GM19452 (cell line): ENCODE results near the gene LSS.
"Not testable (repeated sequence)": the region's sequence is repeated elsewhere in the genome, so short reads cannot be mapped to it uniquely, and the experiment has no call there.

ENCODE experiments used
- ATAC-seq: cut with Tn5 transposase; IDR thresholded peaks from one replicate; pipeline ENCODE4 v1.9.1; 2021; ENCODE audit not compliant: unreplicated experiment

Gene LSS

DNA sequence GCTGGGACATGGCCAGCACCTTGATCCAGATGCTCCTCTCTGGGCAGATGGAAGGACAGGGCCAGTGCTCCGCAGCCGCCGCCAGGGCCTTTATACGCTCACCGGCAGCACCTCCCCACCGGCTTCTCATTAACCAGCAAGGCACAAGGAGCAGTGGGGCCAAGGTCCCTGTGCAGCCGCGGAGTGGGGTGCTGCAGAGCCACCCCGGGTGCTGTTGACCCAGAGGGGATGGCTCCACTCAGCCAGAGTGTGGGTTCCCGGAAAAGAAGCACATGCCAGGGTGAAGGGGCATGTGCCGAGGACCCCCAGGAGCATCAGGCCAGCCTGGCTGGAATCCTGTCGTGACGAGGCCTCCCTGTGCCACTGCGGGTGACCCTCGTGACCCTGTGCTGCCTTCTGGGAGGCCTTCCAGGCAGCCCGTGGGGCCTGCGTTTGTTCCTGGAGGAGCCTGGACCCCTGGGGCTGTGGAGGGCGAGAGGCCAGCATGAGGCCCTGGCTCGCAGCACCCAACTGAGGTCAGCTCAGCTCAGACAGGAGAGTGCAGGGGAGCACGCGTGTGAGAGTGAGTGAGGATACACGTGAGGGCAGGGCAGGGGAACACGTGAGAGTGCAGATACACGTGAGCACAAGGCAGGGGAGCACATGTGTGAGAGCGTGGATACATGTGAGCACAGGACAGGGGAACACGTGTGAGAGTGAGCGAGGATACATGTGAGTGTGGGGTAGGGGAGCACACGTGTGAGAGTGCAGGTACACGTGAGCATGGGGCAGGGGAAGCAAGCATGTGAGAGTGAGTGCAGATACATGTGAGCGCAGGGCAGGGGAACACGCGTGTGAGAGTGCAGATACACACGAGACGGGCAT lies 72.8 kb downstream of the LSS start, which contains the start of gene FTCD:
TSS of gene FTCD (minus strand) at position 66 of the 864 bp plus-strand sequence. CDS start at position 10, 56 bp downstream.
- no peak for ATAC-seq

DNA sequence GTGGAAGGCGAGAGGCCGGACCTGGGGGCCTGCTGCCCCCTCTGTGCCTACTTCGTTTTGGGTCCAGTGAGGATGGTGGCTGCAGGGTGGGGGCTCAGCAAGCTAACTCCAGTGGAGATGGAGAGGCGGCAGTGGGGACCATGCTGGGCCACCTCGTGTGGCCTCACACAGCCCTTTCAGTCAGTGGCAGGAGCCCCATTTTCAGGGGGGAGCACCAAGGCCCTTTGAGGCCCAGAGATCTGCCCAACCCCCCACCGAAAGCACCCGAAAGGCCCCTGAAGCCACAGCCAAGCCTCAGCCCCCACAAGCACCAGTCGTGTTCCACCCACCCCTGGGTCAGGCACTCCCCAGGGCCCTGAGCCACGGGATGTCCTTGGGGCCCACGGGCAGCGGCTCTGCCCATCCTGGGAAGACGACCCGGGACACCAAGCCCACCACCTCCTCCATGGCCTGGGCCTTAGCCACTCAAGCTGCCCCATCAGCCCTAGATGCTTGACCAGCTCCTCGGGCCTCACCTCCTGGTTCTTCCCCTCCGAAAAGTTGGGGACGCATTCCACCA lies 73.5 kb downstream of the LSS start:
- no peak for ATAC-seq

DNA sequence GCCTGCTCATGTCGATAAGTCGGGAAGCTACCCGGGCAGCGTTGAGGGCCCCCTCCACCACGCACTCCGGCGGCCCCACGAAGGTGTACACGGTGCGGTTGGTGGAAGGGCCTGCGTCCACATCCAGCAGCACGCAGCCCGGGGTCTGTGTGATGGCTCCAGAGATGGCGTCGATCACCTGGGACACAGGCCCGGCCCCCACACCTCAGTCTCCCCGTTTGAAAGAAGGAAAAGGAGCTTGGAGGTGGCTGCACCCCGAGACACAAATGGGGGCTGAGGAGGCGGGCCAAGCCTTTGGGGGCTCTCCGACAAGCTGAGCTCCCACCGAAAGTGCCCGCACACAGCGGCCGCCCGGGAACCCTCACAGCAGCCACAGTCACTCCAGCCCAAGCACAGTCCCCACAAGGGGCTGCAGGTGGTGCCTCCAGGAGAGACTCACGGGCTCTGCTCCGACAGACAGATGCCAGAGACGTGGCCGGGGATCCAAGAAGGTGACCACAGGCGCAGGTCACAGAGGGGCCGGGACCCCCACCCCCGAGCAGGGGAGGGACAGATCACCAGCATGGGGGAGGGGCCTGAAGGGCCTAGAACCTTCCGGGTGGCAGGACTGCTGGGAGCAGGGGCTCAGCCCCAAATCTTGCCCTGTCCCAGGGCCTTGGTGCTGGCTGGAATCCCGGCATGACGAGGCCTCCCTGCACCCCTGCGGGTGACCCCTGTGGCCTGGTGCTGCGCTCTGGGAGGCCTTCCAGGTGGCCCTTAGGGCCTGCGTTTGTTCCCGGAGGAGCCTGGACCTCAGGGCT lies 74.2 kb downstream of the LSS start:
- no peak for ATAC-seq

DNA sequence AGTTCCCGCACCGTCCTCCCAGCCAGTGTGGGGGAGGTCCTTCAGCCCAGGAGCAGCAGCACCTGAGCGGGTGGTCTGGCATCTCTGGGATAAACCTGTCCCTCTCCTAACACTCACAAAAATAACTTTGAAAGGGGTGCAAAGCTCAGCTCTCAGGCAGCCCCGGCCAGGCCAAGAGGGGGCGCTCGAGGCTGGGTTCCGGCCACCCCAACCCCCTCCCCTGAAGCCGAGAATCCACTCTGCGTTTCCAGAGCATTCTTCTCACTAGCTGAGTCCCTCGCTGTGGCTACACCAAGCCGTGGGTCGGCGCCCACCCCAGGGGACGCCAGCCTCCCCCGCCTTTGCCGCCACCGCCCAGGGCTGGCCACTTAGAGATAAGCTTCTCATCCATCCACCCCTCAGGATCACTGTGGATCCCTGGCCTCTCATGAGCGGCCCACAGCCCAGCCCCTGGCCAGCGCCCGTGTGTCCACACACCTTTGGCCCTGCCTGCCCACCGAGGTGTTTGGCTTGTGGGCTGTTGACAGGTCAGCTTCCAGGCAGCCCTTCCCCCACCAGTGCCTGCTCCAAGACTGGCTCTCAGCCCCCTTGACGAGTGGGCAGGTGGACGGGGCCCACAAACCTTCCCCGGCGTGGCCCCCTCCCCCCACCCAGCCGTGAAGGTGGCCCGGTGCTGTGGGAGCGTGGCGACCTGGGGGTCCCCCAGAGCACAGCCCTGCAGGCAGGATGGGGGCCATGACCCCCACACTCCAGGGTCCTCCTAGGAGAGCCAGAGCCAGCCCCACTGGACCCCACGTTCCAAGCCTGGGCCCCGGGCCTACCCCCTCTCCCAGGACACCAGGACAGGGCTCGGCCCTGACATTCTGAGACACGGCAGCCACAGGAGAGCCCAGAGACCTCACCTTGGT lies 75.1 kb downstream of the LSS start:
- ATAC-seq: no peak

DNA sequence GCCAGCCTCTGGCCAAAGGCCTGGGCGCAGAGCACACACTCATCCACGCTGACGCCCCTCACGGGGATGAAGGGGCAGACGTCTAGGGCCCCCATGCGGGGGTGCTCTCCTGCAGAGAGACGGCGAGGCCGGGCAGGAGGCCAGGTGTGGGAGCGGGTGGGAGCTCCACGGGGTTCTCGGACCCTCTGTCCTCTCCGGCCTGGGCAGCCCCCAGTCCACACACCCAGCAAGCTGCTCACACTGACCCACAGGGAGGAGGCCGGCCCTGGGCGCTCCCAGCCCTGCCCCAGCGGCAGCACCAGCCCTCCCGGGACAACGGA lies 75.7 kb downstream of the LSS start:
- no peak for ATAC-seq

DNA sequence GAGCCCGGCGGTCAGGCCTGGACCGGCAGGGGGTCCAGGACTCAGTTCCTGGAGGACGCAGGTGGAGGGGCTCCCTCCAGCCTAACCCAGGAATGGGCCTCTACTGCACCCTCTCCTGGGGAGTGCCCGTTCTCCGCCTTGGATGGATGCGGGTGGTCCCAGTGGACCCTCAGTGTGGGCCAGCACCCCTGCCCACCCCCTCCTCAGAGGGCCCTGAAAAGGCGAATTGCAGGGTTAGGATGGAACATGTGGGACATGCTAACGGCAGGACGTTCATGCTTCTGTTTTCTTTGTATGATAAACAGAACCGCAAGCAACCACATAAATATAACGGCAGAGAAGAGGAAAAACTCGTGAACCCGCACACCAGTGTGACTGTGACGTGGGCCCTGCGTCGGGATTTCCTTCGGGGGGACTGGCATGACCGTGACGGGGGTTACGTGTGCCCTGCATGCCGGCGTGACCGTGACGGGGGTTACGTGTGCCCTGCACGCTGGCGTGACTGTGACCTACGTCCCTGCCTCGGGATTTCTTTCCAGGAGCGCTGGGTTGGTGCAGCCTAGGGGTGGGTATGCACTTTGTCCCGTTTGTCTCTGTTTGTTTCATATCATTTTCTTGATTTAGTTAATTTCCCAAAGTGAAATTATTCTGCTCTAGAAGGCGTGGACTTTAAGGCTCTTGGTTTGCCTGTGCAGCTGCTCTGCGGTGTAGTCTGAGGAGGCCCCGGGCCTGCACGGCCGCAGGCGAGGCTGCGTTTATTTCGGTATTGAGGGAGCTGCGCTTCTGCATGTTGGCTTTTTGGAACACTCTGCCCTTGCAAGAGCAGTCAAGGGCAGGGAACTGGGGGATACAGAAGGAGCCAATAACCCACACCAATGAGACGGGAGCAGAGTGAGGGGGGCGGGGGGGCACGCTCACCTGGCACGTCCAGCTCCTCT lies 76.3 kb downstream of the LSS start:
- ATAC-seq: no peak

DNA sequence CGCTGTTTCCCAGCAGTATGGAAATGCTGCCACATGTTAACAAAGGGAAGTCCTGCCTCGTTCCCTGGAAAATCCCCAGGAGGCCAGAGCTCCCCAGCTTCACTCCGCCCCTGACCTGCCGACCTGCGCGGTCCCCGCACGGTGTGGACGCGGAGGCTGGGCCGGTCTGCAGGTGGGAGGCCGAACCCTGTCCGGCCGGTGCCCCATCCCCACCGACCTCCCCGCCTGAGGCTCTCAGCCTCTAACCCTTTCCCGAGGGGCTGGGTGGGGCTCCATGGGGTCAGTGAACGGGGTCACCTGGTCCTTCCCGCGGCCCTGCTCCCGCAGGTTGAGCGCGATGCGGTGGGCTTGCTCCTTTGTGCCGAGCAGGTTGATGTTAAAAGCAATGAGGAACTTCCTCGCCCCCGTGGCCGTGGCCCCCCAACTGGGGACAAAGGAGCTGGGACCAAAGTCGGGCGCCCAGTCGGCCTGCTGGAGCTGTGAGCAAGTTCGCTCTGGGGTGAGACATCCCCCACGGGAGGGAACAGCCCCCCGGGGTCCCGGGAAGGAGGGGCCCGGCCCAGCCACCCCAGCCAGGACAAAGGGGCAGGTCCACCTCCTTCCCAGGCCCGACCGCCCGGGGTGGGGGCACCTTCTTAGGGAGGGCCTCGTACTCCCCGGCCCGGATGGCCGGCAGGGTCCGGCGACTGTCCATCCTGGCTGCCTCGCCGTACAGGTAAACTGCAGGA lies 77.1 kb downstream of the LSS start:
- no peak for ATAC-seq

DNA sequence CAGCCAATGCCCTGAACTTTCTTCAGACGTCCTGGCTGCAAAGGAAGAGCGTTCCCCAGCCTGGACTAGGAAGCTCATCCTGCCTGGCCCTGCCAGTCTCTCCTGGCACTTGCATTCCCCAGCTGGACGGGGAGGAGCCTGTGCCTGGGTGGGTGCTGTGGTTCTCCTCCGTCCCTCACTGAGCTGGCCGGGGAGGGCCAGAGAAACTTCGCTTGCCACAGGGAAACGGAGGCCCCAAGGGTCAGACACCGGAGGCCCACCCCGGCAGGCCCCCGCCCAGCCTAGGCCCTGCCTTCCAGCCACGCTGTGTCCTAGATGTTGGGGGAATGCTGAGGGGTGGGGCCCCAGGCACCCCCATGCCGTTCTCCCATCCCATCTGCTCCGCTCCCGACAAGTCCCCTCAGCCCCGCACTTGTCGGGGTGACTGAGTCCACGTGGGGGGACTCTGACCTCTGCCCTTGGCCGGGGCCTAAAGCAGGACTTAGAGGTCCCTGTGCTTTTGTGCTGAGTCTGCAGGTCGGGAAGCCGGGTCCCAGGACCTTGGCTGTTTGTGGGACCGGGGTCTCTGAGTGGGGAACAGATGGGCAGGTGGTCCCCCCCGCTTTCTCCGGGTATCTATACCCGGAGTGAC lies 78.0 kb downstream of the LSS start:
- ATAC-seq: no peak

DNA sequence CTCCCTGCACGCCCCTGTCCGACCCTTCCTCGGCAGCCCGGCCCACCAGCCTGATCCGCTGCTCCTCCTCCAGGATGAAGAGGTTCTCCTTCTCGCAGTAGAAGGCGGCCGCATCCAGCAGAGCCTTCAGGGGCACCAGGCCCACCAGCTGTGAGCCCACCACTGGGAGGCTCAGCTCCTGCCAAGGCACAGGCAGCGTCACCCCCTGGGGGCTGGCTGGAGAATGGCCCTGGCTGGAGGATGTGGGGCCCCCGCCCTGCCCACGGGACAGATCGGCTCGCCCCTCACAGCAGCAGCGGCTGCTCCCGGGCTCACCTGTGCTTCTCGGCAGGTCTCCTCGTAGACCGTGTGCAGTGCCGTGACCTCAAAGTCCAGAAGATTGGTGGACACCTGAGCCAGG lies 78.5 kb downstream of the LSS start:
- no peak for ATAC-seq

DNA sequence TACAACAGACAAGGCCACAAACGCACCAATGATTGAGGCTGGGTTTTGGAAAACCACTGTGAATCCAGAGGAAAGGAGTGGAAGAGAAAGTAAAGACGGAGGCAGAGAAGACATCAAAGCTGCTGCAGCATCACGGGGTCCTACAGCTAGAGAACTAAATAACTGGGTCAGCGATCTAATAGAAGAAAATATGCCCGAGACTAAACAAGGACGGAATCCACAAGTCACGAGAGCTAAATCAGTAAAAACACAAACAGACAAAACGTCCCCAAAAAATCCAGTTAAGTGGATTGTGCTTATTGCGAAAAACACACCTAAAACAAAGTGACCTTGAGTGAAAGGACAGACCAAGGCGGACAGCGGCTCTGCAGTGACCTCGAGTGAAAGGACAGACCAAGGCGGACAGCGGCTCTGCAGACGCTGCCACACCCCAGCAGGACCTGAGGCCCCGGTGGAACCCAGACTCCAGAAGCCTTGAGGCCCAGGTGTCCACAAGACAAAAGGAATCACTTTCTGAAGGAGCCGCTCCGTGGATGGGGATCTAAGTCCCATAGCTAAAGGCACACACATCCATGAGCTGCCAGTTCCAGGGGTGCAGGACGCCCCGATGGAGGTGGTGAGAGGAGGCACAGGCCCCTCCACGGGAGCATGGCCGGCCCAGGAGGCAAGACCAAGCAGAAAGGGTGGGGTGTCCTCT lies 79.2 kb downstream of the LSS start:
- ATAC-seq: no peak

DNA sequence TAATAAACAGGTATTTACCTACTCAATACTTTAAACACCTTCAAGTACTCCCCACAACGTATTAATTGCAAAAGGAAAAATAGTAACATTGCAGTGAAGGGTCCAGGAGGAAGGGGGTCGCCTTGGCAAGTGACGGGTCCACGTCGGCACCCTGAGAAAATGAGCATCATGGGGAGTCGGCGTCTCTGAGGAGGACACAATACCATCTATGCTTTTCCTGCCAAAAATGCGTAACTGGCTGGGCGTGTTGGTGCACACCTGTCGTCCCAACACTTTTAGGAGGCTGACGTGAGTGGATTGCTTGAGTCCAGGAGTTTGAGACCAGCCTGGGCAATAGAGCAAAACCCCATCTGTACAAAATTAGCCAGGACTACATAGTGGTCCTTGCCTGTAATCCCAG lies 80.5 kb downstream of the LSS start:
- no peak for ATAC-seq

DNA sequence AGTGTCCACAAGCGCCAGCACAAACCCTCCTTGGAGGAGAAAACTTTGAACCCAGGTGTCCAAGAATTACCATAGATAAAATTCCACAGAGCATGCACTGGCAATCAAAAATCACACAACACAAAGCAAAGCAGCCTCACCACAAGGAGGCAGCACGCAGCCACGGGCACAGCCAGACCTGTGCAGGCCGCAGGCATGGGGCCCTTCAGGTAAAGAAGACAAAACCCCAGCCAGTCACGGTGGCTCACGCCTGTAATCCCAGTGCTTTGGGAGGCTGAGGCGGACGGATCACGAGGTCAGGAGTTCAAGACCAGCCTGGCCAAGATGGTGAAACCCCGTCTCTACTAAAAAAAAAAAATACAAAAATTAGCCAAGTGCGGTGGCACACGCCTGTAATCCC lies 81.1 kb downstream of the LSS start:
- ATAC-seq: not testable (repeated sequence)

DNA sequence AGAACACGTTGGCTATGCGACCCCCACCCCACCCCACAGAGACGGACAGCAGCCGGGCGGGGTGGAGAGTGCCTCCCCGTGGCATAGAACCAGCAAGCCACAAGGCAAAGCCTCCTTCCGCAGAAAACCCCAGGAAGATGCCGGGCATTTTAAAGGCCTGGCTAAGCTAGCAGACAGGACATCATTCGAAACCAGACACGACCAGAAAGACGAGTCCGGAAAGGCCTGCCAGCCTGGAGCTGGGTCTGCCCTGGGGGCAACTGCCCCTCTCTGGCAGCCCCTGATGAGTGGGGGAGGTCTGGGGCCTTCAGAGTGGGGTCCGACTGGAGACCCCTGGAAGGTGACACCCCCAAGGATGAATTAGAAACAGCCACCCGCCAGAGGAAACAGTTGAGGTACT lies 81.7 kb downstream of the LSS start:
- ATAC-seq: no peak

DNA sequence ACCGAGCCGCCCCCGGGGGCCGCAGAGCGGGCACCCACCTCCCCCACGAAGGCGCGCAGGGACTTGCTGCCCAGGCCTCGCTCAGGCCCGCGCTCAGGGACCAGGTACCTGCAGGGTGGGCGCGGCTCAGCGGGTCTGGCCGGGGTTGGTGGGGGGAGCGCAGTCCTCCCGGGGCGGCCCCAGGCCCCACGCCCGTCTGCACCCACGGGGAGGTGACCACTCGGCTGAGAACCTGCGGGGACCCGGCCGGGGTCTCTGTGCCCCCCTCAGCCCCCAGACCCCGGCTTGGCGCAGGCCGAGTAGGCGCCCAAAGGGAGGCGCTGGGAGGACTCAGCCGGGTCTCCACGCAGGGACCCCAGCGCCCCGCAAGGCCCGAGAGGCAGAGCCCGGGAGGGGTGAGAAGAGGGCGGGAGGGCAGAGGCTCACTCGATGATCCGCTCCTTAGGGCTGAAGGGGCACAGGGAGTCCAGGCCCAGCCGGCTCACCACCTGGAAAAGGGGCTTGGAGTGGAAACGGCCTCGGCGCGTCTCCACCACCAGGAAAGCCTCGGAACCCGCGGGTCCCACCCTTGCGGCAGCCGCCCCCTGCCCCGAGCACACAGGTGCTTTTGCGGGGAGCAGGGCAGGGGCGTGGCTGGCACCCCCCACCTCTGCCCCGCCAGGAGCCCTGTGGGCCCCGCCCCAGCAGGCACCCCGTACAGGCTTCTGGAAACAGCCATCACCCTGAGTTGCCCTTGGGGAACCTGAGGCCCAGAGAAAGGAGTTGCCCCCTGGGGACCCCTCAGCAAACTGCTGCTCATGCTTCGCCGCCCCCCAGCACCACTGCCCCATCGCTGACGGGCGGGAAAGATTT lies 82.5 kb downstream of the LSS start:
- no peak for ATAC-seq

DNA sequence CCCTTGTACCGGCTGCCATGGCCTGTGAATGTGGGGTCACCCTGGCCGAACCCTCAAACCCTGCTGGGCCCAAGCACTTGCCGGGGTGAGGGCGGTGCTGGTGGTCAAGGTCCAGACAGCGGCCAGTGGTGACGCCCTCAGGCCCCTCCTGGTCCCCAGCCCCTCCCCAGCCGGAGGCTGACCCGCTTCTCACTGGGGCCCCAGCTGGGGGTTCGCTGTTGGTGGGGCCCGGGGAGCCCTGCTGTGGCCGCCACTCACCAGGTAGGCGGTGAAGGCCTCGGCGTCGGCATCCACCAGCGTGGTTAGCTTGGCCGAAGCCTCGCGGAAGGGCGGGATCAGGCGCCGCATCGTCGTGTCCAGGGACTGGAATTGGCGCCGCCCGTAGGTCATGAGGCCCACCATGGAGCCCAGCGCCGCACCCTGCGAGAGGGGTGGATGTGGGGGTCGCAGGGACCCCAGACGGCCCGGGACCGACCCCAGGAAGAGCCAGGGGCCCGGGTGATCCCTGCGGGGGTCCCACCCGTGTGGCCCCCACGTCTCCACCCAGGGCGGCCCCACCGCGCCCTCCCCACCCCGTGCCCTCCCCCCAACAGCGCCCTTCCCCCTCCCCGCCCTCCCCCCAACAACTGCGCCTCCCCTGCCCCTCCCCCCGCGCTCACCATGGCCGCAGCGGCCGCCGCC lies 83.3 kb downstream of the LSS start:
- no peak for ATAC-seq

DNA sequence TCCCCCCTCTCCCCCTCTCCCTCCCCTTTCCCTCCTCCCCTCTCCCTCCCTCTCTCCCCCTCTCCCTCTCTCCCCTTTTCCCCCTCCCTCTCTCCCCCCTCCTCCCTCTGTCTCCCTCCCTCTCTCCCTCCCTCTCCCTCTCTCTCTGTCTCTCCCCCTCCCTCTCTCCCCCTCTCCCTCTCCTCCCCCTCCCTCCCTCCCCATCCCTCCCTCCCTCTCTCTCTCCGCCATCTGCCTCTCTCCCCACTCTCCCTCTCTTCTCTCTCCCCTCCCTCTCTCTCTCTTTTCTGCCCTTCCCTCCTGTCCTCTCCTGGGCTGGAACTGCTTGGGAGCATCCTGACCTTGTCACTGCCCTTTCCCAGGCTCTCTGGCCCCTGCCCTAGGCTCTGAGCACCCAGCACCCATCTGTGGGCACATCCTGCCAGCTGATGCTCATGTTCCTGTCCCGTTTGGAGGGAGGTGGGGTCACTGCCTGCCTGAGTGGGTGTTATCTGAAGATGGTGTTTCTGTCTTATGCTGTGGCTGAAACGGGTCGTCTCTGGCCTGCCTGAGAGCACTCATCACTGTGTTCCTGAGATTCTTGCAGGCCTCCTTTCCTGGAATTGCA lies 84.0 kb downstream of the LSS start:
- ATAC-seq: no peak
